H9 (cell line): Measurements from ENCODE around the gene STRN. TPM values are rescaled to one million over a fixed set of nuclear protein-coding genes. Genes with fewer than 3 reads are reported as not detected.

Experiments
- DNase-seq: peaks from one replicate; pipeline ENCODE4 v3.0.0-alpha.2; 2017
- H2AFZ ChIP-seq: one replicate; pipeline ENCODE4 v1.6.1; 2013; ENCODE audit warnings: mild to moderate bottlenecking, low read length, control low read depth, moderate library complexity
- H2AK5ac ChIP-seq: 2 replicates; pipeline ENCODE4 v1.6.1; 2013; ENCODE audit warnings: low read length, control low read depth, mixed read lengths; ENCODE audit not compliant: insufficient read length
- H2BK120ac ChIP-seq: one replicate; pipeline ENCODE4 v1.6.1; 2013; ENCODE audit warnings: low read depth, mild to moderate bottlenecking, low read length, control low read depth, inconsistent platforms; ENCODE audit not compliant: poor library complexity, severe bottlenecking
- H2BK12ac ChIP-seq: 2 replicates; pipeline ENCODE4 v1.6.1; 2013; ENCODE audit warnings: low read length, control low read depth, mixed read lengths, low read depth; ENCODE audit not compliant: insufficient read length
- H2BK15ac ChIP-seq: 2 replicates; pipeline ENCODE4 v1.6.1; 2013; ENCODE audit warnings: low read depth, low read length, control low read depth
- H2BK20ac ChIP-seq: one replicate; pipeline ENCODE4 v1.6.1; 2013; ENCODE audit warnings: low read depth, mild to moderate bottlenecking, low read length, control low read depth, inconsistent platforms; ENCODE audit not compliant: poor library complexity, severe bottlenecking
- H2BK5ac ChIP-seq: 2 replicates; pipeline ENCODE4 v1.6.1; 2013; ENCODE audit warnings: low read length, control low read depth, mixed read lengths; ENCODE audit not compliant: insufficient read length
- H3K14ac ChIP-seq: 2 replicates; pipeline ENCODE4 v1.6.1; 2013; ENCODE audit warnings: low read length, control low read depth; ENCODE audit not compliant: insufficient read depth
- H3K18ac ChIP-seq: 2 replicates; pipeline ENCODE4 v1.6.1; 2013; ENCODE audit warnings: low read depth, mild to moderate bottlenecking, mixed read lengths, low read length, control low read depth; ENCODE audit not compliant: insufficient read length
- H3K23ac ChIP-seq: 2 replicates; pipeline ENCODE4 v1.6.1; 2013; ENCODE audit warnings: low read length, control low read depth, mixed read lengths, low read depth; ENCODE audit not compliant: insufficient read length
- H3K23me2 ChIP-seq: 2 replicates; pipeline ENCODE4 v1.6.1; 2013; ENCODE audit warnings: low read depth, mild to moderate bottlenecking, mixed read lengths, low read length, control low read depth; ENCODE audit not compliant: insufficient read length, poor library complexity, severe bottlenecking
- H3K27ac ChIP-seq: 2 replicates; pipeline ENCODE4 v1.5.1; 2013; ENCODE audit warnings: low read length, control low read depth, mixed read lengths, low read depth; ENCODE audit not compliant: insufficient read length
- H3K27me3 ChIP-seq: 2 replicates; pipeline ENCODE4 v1.6.1; 2013; ENCODE audit warnings: low read length, control low read depth, inconsistent platforms; ENCODE audit not compliant: insufficient read depth
- H3K4ac ChIP-seq: 2 replicates; pipeline ENCODE4 v1.6.1; 2013; ENCODE audit warnings: low read depth, mild to moderate bottlenecking, control low read depth, inconsistent platforms, low read length, moderate library complexity
- H3K4me1 ChIP-seq: 2 replicates; pipeline ENCODE4 v1.6.1; 2013; ENCODE audit warnings: low read length, control low read depth, inconsistent platforms; ENCODE audit not compliant: insufficient read depth
- H3K4me2 ChIP-seq: 2 replicates; pipeline ENCODE4 v1.6.1; 2013; ENCODE audit warnings: low read length, control low read depth, mixed read lengths; ENCODE audit not compliant: insufficient read length, insufficient read depth
- H3K56ac ChIP-seq: 2 replicates; pipeline ENCODE4 v1.6.1; 2013; ENCODE audit warnings: low read depth, mild to moderate bottlenecking, mixed read lengths, low read length, control low read depth; ENCODE audit not compliant: insufficient read length
- H3K79me1 ChIP-seq: 2 replicates; pipeline ENCODE4 v1.6.1; 2013; ENCODE audit warnings: low read depth, mild to moderate bottlenecking, moderate library complexity, low read length, control low read depth, inconsistent platforms; ENCODE audit not compliant: insufficient read depth, poor library complexity, severe bottlenecking
- H3K79me2 ChIP-seq: 2 replicates; pipeline ENCODE4 v1.6.1; 2013; ENCODE audit warnings: low read length, control low read depth, inconsistent platforms; ENCODE audit not compliant: insufficient read depth
- H3K9ac ChIP-seq: 2 replicates; pipeline ENCODE4 v1.6.1; 2013; ENCODE audit warnings: low read length, control low read depth, mixed read lengths; ENCODE audit not compliant: insufficient read length; ENCODE audit errors: extremely low read depth
- H3K9me3 ChIP-seq: one replicate; pipeline ENCODE4 v1.6.1; 2013; ENCODE audit warnings: low read depth, low read length, inconsistent platforms; ENCODE audit not compliant: control insufficient read depth
- H3T11ph ChIP-seq: one replicate; pipeline ENCODE4 v1.6.1; 2013; ENCODE audit warnings: mild to moderate bottlenecking, low read length, control low read depth, inconsistent platforms
- H4K20me1 ChIP-seq: one replicate; pipeline ENCODE4 v1.6.1; 2013; ENCODE audit not compliant: control insufficient read depth, insufficient read length, insufficient read depth
- H4K5ac ChIP-seq: 2 replicates; pipeline ENCODE4 v1.6.1; 2013; ENCODE audit warnings: low read depth, mild to moderate bottlenecking, mixed read lengths, low read length, control low read depth; ENCODE audit not compliant: insufficient read length
- H4K8ac ChIP-seq: replicated peaks from 2 replicates; pipeline ENCODE4 v1.6.1; 2013; ENCODE audit warnings: low read length, control low read depth, mixed read lengths, low read depth; ENCODE audit not compliant: insufficient read length
- H4K91ac ChIP-seq: 2 replicates; pipeline ENCODE4 v1.6.1; 2013; ENCODE audit warnings: low read depth, mild to moderate bottlenecking, moderate library complexity, mixed read lengths, low read length, control low read depth; ENCODE audit not compliant: insufficient read length
- H3K27ac Mint-ChIP-seq, 3 experiments: 2 replicates in 2 of 3; 3 replicates in 1 of 3; pipeline ENCODE4 v1.8.0; 2020 to 2021; ENCODE audit warnings: mixed read lengths in 3 of 3, mild to moderate bottlenecking in 1 of 3, moderate library complexity in 1 of 3
- H3K27me3 Mint-ChIP-seq: 2 replicates; pipeline ENCODE4 v1.8.0; 2021; ENCODE audit warnings: low read depth, mild to moderate bottlenecking, moderate library complexity, mixed read lengths
- H3K36me3 Mint-ChIP-seq, 3 experiments: 2 replicates in 2 of 3; 3 replicates in 1 of 3; pipeline ENCODE4 v1.8.0; 2020 to 2021; ENCODE audit warnings: low read depth in 3 of 3, mixed read lengths in 3 of 3; ENCODE audit not compliant: insufficient read depth in 1 of 3
- H3K4me1 Mint-ChIP-seq, 2 experiments: 2 replicates each; pipeline ENCODE4 v1.8.0; 2020; ENCODE audit warnings: mixed read lengths in 2 of 2
- H3K4me3 Mint-ChIP-seq, 2 experiments: 2 replicates in 1 of 2; 3 replicates in 1 of 2; pipeline ENCODE4 v1.8.0; 2020 to 2021; ENCODE audit warnings: mild to moderate bottlenecking in 2 of 2, mixed read lengths in 2 of 2, moderate library complexity in 1 of 2
- H3K9me3 Mint-ChIP-seq, 2 experiments: 2 replicates in 1 of 2; 3 replicates in 1 of 2; pipeline ENCODE4 v1.8.0; 2020; ENCODE audit warnings: mild to moderate bottlenecking in 2 of 2, mixed read lengths in 2 of 2, moderate library complexity in 1 of 2
- WGBS: extraction: QIAGEN DNeasy Blood & Tissue Kit; methylation state at CpG from one replicate; pipeline ENCODE4 v1.1.7; 2013; ENCODE audit warnings: missing lambda C conversion rate, low lambda C conversion rate, mixed read lengths; ENCODE audit not compliant: insufficient read length; ENCODE audit errors: extremely low coverage; 5-methylcytosine and 5-hydroxymethylcytosine counted together
- total RNA-seq: library from RNA; stranded (reverse); gene quantifications from 2 replicates; pipeline ENCODE4 v1.2.1, GENCODE V29; 2021
- TF ChIP-seq, protein P1 (sequence below): fragments of 200-600 bp; sonication (generic); conservative IDR thresholded peaks from 3 replicates; pipeline ENCODE4 v1.8.0; 2021; ENCODE audit warnings: antibody characterized with exemption, mild to moderate bottlenecking

The STRN gene
- total RNA-seq, 1 experiment from 2014 or later = 31.7 TPM

DNA sequence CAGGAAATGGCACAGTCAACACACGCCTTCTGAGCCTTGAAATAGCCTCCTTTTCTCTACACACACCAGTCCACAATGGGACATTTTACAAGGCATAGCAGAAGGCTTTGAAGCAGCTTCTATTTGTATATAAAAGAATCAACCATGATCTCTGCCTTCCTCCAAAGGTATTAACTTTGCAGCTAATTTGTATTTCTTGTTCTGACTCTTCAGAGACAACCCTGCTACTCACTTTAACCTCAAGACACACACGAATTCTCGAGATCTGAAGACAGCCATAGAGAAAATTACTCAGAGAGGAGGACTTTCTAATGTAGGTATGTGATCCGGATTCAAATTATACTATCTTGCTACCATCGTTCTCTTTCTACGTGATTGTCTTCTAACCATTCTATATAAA lies 165.2 kb downstream of the STRN start:
- Mint-ChIP-seq H3K4me3 (no peak overlapping the region), H3K27ac (no peak overlapping the region), H3K9me3 (no peaks in the 10 kb centered on the region), H3K27me3 (no peaks in the 10 kb centered on the region), H3K4me1 (peaks cover 13 to 14% of the 10 kb centered on the region in 2 experiments), H3K36me3 (no peaks in the 10 kb centered on the region)
- Histone ChIP-seq H3K79me2 (no peaks in the 10 kb centered on the region), H4K91ac (no peak overlapping the region), H2BK12ac (no peak overlapping the region), H3K9me3 (no peaks in the 10 kb centered on the region), H3K23me2 (no peaks in the 10 kb centered on the region), H4K5ac (no peak overlapping the region), H3K18ac (no peak overlapping the region), H3T11ph (no peak overlapping the region), H3K4me2 (no peak overlapping the region), H3K23ac (no peak overlapping the region), H4K20me1 (no peaks in the 10 kb centered on the region), H3K27me3 (no peaks in the 10 kb centered on the region), H3K27ac (no peak overlapping the region), H2AK5ac (no peak overlapping the region), H3K79me1 (no peaks in the 10 kb centered on the region), H2BK20ac (no peak overlapping the region), H3K4ac (no peak overlapping the region), H4K8ac (no peak overlapping the region), H2AFZ (no peak overlapping the region), H3K14ac (no peak overlapping the region), H3K4me1 (no peaks in the 10 kb centered on the region; the same call in 1 of the 2 replicates), H3K56ac (no peak overlapping the region), H3K9ac (no peak overlapping the region), H2BK5ac (no peak overlapping the region), H2BK15ac (no peak overlapping the region), H2BK120ac (no peak overlapping the region)
- WGBS = no CpG with 5 or more reads among the region's 6 CpGs
- DNase-seq = no peak
- TF ChIP-seq, protein P1, sequence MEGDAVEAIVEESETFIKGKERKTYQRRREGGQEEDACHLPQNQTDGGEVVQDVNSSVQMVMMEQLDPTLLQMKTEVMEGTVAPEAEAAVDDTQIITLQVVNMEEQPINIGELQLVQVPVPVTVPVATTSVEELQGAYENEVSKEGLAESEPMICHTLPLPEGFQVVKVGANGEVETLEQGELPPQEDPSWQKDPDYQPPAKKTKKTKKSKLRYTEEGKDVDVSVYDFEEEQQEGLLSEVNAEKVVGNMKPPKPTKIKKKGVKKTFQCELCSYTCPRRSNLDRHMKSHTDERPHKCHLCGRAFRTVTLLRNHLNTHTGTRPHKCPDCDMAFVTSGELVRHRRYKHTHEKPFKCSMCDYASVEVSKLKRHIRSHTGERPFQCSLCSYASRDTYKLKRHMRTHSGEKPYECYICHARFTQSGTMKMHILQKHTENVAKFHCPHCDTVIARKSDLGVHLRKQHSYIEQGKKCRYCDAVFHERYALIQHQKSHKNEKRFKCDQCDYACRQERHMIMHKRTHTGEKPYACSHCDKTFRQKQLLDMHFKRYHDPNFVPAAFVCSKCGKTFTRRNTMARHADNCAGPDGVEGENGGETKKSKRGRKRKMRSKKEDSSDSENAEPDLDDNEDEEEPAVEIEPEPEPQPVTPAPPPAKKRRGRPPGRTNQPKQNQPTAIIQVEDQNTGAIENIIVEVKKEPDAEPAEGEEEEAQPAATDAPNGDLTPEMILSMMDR = no peak
